ENCODE data around the gene EPHA4. TPM values are rescaled to one million over a fixed set of nuclear protein-coding genes. Genes with fewer than 3 reads are reported as not detected.

The EPHA4 gene
- total and polyA plus RNA-seq, 11 donors, result 4.2 to 35.2 (median 19.5) TPM

- ATAC-seq (no peak), DNase-seq (no peak)
- no peak for TF ChIP-seq POLR2A (IDR thresholded peaks at IDR 0.05)
- no peak for TF ChIP-seq CTCF (IDR thresholded peaks at IDR 0.05)
- no peaks in the 10 kb centered on the region for H3K9me3 ChIP-seq
- H3K27ac ChIP-seq, result no peak overlapping the region
- intact Hi-C loops (cut with DNase I), result no loop called here
- WGBS, 4 donors, result 90 to 98% (median 94%) methylated on average over 4 of the region's 4 CpGs
- peaks cover 0 to 31% (median 5%) of the 10 kb centered on the region in 12 donors for H3K4me1 ChIP-seq
- no peaks in the 10 kb centered on the region for H3K27me3 ChIP-seq
- H3K4me3 ChIP-seq, result no peak overlapping the region
- no peaks in the 10 kb centered on the region for H3K36me3 ChIP-seq
Observed at GRCh38 chr2:221505605-221506004, 66.5 kb downstream of the EPHA4 start.

GRCh38 chr2:221504905-221505304, 67.2 kb downstream of the EPHA4 start:
- ATAC-seq, result peak in 3 of 4 donors; percentile 29 to 80 (median 70)
- no peaks in the 10 kb centered on the region for H3K27me3 ChIP-seq
- peaks cover 0 to 34% (median 5%) of the 10 kb centered on the region in 12 donors for H3K4me1 ChIP-seq
- 47 to 85% (median 73%) methylated on average over 1 of the region's 1 CpG for WGBS, 4 donors
- intact Hi-C loops (cut with DNase I), result no loop called here
- TF ChIP-seq CTCF (IDR thresholded peaks at IDR 0.05) (no peak), POLR2A (IDR thresholded peaks at IDR 0.05) (no peak)
- no peak for DNase-seq
- H3K4me3 ChIP-seq, result no peak overlapping the region
- no peaks in the 10 kb centered on the region for H3K9me3 ChIP-seq
- no peak overlapping the region for H3K27ac ChIP-seq
- H3K36me3 ChIP-seq, result peaks cover 0 to 6% (median 0%) of the 10 kb centered on the region in 9 donors

- TF ChIP-seq CTCF (IDR thresholded peaks at IDR 0.05) (no peak), POLR2A (IDR thresholded peaks at IDR 0.05) (no peak)
- peaks cover 0 to 34% (median 5%) of the 10 kb centered on the region in 12 donors for H3K4me1 ChIP-seq
- ATAC-seq (no peak), DNase-seq (no peak)
- no peak overlapping the region for H3K27ac ChIP-seq
- 30 to 51% (median 38%) methylated on average over 2 of the region's 2 CpGs for WGBS, 4 donors
- peaks cover 0 to 6% (median 0%) of the 10 kb centered on the region in 9 donors for H3K36me3 ChIP-seq
- intact Hi-C loops (cut with DNase I), result no loop called here
- no peaks in the 10 kb centered on the region for H3K9me3 ChIP-seq
- H3K27me3 ChIP-seq, result no peaks in the 10 kb centered on the region
- no peak overlapping the region for H3K4me3 ChIP-seq
Observed at GRCh38 chr2:221503965-221504364, 68.1 kb downstream of the EPHA4 start.

- 68 to 78% (median 73%) methylated on average over 8 of the region's 8 CpGs for WGBS, 4 donors
- no peak for DNase-seq
- Histone ChIP-seq H3K9me3 (no peaks in the 10 kb centered on the region), H3K27me3 (no peaks in the 10 kb centered on the region), H3K36me3 (peaks cover 0 to 6% (median 0%) of the 10 kb centered on the region in 9 donors), H3K4me3 (no peak overlapping the region), H3K4me1 (peaks cover 0 to 34% (median 5%) of the 10 kb centered on the region in 12 donors), H3K27ac (no peak overlapping the region)
- peak in 1 of 4 donors; percentile 9 for ATAC-seq
- TF ChIP-seq POLR2A (IDR thresholded peaks at IDR 0.05), result no peak
- TF ChIP-seq CTCF (IDR thresholded peaks at IDR 0.05), result no peak
- intact Hi-C loops (cut with DNase I), result no loop called here
Observed at GRCh38 chr2:221502270-221503010, 69.7 kb downstream of the EPHA4 start.
